GM12874 (cell line): ENCODE measurements around the gene TMF1.

ENCODE experiments used
- TF ChIP-seq, protein P1 (sequence below): IDR thresholded peaks from 2 replicates; pipeline ENCODE4 v1.5.1; 2011; ENCODE audit warnings: low read depth, mild to moderate bottlenecking, control low read depth, low read length, moderate library complexity; ENCODE audit not compliant: insufficient read depth

The TMF1 gene

GRCh38 chr3:69072928-69073327, 20.8 kb upstream of the TMF1 start:
- TF ChIP-seq, protein P1, sequence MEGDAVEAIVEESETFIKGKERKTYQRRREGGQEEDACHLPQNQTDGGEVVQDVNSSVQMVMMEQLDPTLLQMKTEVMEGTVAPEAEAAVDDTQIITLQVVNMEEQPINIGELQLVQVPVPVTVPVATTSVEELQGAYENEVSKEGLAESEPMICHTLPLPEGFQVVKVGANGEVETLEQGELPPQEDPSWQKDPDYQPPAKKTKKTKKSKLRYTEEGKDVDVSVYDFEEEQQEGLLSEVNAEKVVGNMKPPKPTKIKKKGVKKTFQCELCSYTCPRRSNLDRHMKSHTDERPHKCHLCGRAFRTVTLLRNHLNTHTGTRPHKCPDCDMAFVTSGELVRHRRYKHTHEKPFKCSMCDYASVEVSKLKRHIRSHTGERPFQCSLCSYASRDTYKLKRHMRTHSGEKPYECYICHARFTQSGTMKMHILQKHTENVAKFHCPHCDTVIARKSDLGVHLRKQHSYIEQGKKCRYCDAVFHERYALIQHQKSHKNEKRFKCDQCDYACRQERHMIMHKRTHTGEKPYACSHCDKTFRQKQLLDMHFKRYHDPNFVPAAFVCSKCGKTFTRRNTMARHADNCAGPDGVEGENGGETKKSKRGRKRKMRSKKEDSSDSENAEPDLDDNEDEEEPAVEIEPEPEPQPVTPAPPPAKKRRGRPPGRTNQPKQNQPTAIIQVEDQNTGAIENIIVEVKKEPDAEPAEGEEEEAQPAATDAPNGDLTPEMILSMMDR, result no peak

DNA sequence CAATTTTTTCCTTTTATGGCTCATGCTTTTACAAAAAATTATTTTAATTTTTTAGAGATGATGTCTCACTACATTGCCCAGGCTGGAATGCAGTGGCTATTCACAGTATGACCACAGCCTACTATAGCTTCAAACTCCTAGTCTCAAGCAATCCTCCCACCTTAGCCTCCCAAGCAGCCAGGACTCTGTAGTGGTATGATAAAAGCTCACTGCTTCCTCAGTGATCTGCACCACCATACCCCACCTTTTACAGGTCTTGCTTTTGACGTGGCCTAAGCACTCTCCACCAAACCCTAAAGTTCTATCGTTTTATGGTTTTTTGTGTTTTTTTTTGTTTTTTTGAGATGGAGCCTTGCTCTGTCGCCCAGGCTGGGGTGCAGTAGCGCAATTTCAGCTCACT, 14.0 kb upstream of the TMF1 start:
- TF ChIP-seq, protein P1, result no peak

DNA sequence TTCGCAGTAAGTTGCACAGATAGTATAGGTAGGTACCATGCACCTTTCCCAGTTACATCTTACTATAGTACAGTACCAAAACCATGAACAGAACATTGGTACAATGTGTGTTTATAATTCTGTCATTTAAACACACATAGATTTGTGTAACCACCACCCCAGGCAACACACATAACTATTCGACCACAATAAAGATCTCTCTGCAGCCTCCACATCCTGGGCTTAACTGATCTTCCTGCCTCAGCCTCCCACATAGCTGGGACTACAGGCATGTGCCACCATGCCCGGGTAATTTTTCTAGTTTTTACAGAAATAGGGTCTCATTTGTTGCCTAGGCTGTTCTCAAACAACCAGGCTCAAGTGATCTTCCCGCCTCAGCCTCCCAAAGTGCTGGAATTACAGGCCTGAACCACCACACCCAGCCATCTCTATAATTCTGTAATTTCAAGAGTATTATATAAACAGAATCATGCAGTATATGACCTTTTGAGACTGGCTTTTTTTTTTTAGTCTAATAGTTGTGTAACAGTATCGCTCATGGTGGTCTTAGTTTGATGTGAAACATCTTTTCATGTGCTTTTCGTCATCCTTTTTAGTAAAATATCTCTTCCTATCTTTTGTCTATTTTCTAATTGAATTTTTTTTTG, 13.3 kb upstream of the TMF1 start:
- TF ChIP-seq, protein P1, result no peak

DNA sequence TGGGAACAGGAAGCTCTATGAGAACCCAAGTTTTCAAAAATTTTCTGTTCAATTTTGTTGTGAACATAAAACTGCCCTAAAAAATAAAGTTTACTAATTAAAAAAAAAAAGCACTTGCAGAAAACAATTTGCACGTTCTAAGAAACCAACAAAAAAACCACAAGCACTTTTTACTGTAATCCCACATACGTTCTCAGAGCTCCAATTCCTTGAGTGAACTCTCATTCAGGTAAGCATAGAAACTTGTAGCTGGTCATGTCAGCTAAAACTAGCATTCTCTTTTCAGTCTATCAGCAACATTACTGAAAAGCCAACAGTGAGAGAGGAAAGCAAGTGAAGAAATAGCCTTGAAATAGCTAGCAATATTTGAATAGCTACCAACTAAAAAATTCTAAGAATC, 11.5 kb upstream of the TMF1 start:
- TF ChIP-seq, protein P1, result no peak

DNA sequence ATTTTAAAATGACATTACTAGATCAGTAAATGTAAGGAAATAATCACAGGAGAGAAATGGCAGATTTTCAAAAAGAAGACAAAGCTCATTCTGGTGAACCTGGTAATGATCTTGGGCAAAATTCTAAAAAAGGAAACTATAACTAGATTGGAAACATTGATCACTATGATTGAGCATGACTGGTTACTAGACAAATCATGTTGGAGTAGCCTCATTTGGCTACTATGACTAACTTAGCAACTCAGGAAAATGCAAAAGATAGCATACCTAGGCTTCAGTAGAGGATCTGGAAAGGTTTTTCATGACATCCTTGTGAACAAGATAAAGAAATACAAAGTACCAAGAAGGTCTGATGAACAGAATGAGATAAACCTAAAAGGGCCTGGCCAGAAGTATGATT, 7.6 kb upstream of the TMF1 start:
- TF ChIP-seq, protein P1, result no peak

- TF ChIP-seq, protein P1, result no peak
These were observed 6.8 kb upstream of the TMF1 start for GRCh38 chr3:69058947-69059224.

- TF ChIP-seq, protein P1, result no peak
These were observed 6.2 kb upstream of the TMF1 start for GRCh38 chr3:69058180-69058946.
